NCI-H526 treated with DMSO at 0.1 percent for 48 hours (cell line): ENCODE data around the gene TCIRG1.

ENCODE experiments used
- DNase-seq: peaks from one replicate; lab custom pipeline; 2025; lab: John Stamatoyannopoulos, UW

The TCIRG1 gene

GRCh38 chr11:68006606-68007166 is 32.1 kb upstream of the TCIRG1 start:
- DNase-seq = no peak

- no peak for DNase-seq
Observed at GRCh38 chr11:68007498-68008380, 31.1 kb upstream of the TCIRG1 start.

GRCh38 chr11:68008381-68009337 is 30.2 kb upstream of the TCIRG1 start:
- no peak for DNase-seq

GRCh38 chr11:68009391-68010089 is 29.3 kb upstream of the TCIRG1 start:
- DNase-seq = no peak

GRCh38 chr11:68010090-68011041 is 28.5 kb upstream of the TCIRG1 start, which contains the start of gene ALDH3B1:
ALDH3B1 (plus strand) TSS chr11:68010327; CDS start chr11:68015298, 4,971 bp downstream.
- DNase-seq = no peak

- DNase-seq = no peak
Observed at GRCh38 chr11:68011051-68011943, 27.5 kb upstream of the TCIRG1 start.

GRCh38 chr11:68012044-68012842 is 26.6 kb upstream of the TCIRG1 start:
- DNase-seq = no peak

- no peak for DNase-seq
Observed at GRCh38 chr11:68012843-68013610, 25.8 kb upstream of the TCIRG1 start.

- no peak for DNase-seq
Observed at GRCh38 chr11:68013611-68014156, 25.1 kb upstream of the TCIRG1 start.

- DNase-seq = no peak
Observed at GRCh38 chr11:68014157-68014946, 24.5 kb upstream of the TCIRG1 start.

- DNase-seq = no peak
Observed at GRCh38 chr11:68014947-68015447, 23.8 kb upstream of the TCIRG1 start.

- DNase-seq = no peak
Observed at GRCh38 chr11:68015467-68015866, 23.4 kb upstream of the TCIRG1 start.

- DNase-seq = no peak
Observed at GRCh38 chr11:68016161-68016903, 22.5 kb upstream of the TCIRG1 start.

GRCh38 chr11:68016904-68017817 is 21.7 kb upstream of the TCIRG1 start:
- no peak for DNase-seq
